ENCODE data around the gene HS1BP3. TPM values are rescaled to one million over a fixed set of nuclear protein-coding genes. Genes with fewer than 3 reads are reported as not detected.

Gene HS1BP3
- total and polyA plus RNA-seq, 2 of the 13 experiments (the other 11 are each of a cell fraction or from before 2014, with no cell fraction given): 15.2 to 22.0 TPM

GRCh38 chr2:20617892-20618467, 32.9 kb downstream of the HS1BP3 start (continued):
- no peak for TF ChIP-seq ZSCAN5A (CRISPR knock-in tag; IDR thresholded peaks at IDR 0.05; ENCODE audit: borderline replicate concordance)
- TF ChIP-seq ZNF280B (CRISPR knock-in tag; IDR thresholded peaks at IDR 0.05; ENCODE audit: borderline replicate concordance): peak; percentile 49; the same call in 1 of the 2 replicates
- TF ChIP-seq SKI (IDR thresholded peaks at IDR 0.05; ENCODE audit: partially characterized antibody): peak; percentile 67
- no peak for TF ChIP-seq GTF3A (CRISPR knock-in tag; conservative IDR thresholded peaks at IDR 0.05)
- TF ChIP-seq HES4 (CRISPR knock-in tag; IDR thresholded peaks at IDR 0.05; ENCODE audit: borderline replicate concordance): peak; percentile 78; the same call in 1 of the 2 replicates
- no peak for TF ChIP-seq KMT2B (CRISPR knock-in tag; IDR thresholded peaks at IDR 0.05)
- TF ChIP-seq ZNF232 (CRISPR knock-in tag; IDR thresholded peaks at IDR 0.05; ENCODE audit: borderline replicate concordance): no peak
- TF ChIP-seq ZNF234 (CRISPR knock-in tag; conservative IDR thresholded peaks at IDR 0.05): no peak
- peak; percentile 61; the same call in 1 of the 2 replicates for TF ChIP-seq ZBTB33 (CRISPR knock-in tag; IDR thresholded peaks at IDR 0.05)
- no peak for TF ChIP-seq ONECUT2 (CRISPR knock-in tag; IDR thresholded peaks at IDR 0.05)
- peak; percentile 46; the same call in 1 of the 2 replicates for TF ChIP-seq TFAP4 (IDR thresholded peaks at IDR 0.05; ENCODE audit: borderline replicate concordance, low read depth)
- TF ChIP-seq HOXA9 (CRISPR knock-in tag; IDR thresholded peaks at IDR 0.05; ENCODE audit: borderline replicate concordance): no peak
- no peak for TF ChIP-seq LCORL (IDR thresholded peaks at IDR 0.05)
- peak; percentile 73; the same call in 1 of the 2 replicates for TF ChIP-seq LCORL (CRISPR knock-in tag; IDR thresholded peaks at IDR 0.05)
- peak; percentile 30; the same call in 1 of the 2 replicates for TF ChIP-seq ZNF747 (CRISPR knock-in tag; IDR thresholded peaks at IDR 0.05; ENCODE audit: borderline replicate concordance)
- TF ChIP-seq ZNF503 (CRISPR knock-in tag; IDR thresholded peaks at IDR 0.05): no peak
- no peak for TF ChIP-seq ZNF761 (CRISPR knock-in tag; conservative IDR thresholded peaks at IDR 0.05)
- TF ChIP-seq ZFP1 (CRISPR knock-in tag; IDR thresholded peaks at IDR 0.05): no peak
- no peak for TF ChIP-seq ZNF709 (CRISPR knock-in tag; IDR thresholded peaks at IDR 0.05)
- no peak for TF ChIP-seq GPBP1L1 (CRISPR knock-in tag; IDR thresholded peaks at IDR 0.05)
- TF ChIP-seq ARNTL (CRISPR knock-in tag; IDR thresholded peaks at IDR 0.05): no peak

Measured in HepG2 (cell line).